NCI-H748 treated with DMSO at 0.1 percent for 48 hours (cell line): ENCODE results near the gene TBR1.

Source experiments
- DNase-seq: peaks from one replicate; lab custom pipeline; 2025; lab: John Stamatoyannopoulos, UW

Gene TBR1

DNA sequence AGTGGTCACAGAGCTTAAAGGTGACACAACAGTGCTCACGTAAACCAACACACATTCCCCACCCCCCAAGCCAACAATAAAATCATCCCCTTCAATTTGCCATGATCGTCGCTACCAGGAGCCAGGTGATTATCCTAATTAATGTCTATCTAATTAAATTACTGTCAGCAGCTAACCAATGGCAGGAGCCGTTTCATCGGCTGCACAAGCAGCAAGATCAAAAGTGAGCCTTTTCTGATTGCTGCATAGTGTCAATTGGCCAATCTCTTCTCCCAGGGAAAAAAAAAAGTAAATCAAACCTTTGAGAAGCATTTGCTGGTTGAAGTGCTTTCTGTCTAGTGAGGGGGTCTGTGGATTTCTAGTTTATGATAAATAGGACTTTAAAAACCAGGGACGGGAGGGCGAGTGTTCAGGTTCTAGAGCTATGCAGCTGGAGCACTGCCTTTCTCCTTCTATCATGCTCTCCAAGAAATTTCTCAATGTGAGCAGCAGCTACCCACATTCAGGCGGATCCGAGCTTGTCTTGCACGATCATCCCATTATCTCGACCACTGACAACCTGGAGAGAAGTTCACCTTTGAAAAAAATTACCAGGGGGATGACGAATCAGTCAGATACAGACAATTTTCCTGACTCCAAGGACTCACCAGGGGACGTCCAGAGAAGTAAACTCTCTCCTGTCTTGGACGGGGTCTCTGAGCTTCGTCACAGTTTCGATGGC is at the start of gene TBR1:
Gene TBR1, plus strand, starts transcription at position 311 of the 721 bp plus-strand sequence. Its CDS starts 114 bp downstream, at position 425.
- DNase-seq, result peak; percentile 66

DNA sequence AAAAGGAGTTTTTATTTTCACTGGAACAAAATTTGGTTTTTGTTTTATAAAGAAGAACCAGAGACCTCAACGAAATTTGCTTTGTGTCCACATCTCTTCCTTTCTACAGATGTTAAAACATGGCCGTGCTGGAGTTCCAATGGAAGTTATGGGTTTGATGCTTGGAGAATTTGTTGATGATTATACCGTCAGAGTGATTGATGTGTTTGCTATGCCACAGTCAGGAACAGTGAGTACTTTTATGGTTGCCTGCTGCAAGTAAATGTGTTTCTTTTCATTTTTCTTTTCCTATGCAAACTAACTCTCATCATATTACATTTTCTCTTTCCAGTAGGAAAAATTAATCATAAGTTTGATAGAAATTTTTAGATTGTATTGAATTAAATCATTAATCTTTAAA is 48.4 kb upstream of the TBR1 start:
- no peak for DNase-seq

DNA sequence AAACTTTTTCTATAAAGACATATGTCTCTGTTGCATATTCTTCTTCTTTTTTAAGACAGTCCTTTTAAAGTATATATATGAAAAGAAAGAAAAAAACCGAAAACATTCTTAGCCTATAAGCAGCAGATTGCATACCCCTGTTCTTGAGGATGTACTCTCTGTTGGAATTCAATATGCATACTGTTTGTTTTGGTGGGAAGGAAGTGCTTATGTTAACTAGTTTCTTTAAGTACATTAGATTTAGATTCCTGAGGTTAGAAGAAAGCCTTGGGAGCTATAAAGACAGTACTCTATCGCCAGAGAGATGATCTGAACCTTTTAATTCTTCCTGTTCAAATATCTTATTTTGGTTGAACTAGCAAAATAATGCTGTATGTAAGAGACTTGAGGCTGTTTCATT is 46.8 kb upstream of the TBR1 start:
- DNase-seq, result no peak

DNA sequence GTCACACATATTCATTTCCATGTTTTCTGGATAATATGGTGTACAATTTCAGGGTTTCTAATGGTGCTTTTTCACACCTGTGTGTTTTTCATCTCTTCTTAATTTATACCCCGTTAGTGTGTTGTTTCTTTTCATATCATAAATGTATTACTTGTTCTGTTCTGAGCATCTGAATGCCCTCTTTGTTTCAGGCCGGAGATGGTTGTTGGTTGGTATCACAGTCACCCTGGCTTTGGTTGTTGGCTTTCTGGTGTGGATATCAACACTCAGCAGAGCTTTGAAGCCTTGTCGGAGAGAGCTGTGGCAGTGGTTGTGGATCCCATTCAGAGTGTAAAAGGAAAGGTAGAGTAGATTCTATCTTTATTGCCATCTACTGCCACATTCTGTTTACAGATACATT is 45.1 kb upstream of the TBR1 start:
- DNase-seq, result no peak

DNA sequence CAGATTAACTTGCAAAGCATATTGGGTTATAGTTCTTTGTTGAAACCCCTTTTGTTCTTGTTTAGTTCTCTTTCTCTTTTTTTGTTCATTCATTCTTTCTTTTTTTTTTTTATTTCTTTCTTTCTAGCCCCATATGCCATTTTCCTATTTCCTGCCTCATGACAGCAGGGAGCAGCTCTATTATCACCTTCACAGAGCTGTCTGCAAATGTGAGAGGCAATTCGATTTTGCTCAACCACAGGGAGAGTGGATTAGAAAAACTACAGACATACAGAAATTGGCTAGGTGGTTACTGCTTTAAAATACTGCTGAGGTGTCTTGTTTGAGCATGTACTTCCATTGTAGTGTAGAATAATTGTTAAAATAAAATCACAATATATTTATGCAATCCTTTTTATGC is 44.2 kb upstream of the TBR1 start:
- no peak for DNase-seq

DNA sequence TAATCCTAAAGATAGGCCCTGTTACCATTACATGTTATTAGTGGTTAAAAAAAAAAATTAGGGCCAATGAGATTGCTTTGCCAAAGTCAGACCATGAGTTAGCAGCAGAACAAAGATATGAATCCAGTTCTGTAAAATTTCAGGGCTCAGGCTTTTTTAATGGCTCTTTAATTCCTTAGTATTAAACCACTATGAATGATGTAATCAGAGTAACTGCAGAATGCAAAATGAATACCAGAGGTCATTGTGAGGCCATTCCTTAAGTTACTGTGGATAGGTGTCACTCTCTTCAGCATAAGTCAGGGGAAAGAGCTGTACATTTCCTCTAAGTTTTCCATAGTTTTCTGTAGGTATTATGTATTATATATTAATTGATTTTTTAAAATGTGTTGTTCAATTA is 42.2 kb upstream of the TBR1 start:
- no peak for DNase-seq

DNA sequence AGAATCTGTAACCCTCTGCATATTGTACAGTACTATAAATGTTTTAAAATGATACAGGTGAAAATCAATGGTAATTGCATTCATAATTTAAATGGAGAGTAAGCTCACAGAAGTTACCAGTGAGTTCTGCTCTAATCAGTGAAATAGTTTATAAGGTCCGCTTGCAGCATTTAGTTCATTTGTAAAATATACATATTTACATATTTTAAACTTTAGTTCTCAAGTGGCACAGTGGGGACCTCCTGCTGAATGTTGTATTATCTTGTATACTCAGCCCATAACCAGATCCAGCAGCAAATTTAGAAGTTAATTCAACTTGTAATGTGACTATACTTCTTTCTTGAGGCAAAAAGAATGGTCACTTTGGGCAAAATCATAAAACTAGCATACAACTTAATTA is 41.7 kb upstream of the TBR1 start:
- DNase-seq, result no peak

DNA sequence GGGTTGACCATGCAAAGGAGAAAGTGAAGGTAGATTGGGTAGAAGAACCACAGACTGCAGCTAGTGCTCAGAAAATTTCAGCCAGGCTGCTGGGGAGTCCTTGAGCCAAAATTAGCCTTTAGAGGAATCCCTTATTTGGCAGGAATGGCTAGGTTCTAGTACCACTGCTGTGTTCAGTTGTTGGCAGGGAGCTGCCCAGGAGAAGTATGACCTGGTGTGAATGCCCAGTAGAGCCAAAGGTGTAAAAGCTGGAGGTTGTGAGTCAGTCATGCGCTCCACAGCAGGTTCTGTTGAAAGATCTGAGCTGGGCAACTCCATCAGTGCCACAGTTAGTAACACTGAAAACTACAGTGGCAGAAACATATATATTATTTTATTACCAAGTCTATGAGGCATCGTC is 36.4 kb upstream of the TBR1 start:
- no peak for DNase-seq

DNA sequence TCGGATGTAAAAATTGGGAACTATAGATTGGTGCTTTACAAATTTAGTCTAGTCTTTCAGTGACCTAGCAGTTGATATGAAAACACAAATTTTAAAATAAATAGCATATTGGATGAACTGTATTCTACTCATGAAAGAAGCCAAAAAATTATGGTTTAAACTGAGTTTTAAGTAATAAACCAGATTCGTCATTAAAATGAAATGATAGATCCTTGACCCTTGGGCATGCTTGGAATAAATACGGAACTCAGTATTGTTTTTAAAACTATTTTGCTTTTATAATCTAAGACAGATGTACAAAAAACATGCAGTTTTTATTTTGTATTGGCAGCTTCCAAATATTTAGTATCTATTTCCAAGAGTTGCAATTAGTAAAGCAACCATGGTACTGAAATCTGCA is 34.6 kb upstream of the TBR1 start:
- DNase-seq, result no peak

DNA sequence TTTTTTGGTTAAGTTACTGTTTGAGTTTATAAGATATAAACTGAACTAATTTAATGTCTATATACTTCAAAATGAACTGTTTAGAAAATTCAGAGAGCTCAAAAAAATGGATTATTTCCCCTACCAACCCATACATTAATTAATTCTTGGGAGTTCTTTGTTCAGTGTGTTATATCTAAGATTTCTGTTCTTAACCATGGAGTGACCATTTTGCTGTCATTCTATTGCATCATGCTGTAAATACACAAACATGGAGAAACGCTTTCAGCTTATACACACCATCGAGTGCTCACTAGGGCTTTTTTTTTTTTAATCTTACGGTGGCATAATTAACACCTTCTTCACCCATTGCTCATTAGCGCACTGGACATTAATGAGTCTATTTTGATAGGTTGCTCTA is 33.4 kb upstream of the TBR1 start:
- no peak for DNase-seq

DNA sequence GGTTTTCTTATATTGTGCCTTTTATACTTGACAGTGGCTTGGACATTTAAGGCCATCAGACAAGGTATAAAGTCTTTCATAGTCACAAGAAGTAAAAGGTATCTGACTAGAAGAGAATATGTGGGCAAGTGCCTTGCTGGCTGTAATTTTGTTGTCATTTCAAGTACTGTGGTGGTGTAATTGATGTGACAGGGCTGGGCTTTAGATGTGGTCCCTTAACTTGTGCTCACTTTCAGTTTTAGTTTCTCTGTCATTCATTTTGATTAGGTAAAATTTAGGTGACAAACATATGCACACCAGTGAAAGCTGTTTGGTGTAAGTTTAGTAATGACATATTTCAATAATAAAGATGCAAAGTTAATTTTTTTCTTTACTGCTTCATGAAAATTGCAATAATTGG is 31.2 kb upstream of the TBR1 start:
- DNase-seq, result no peak

DNA sequence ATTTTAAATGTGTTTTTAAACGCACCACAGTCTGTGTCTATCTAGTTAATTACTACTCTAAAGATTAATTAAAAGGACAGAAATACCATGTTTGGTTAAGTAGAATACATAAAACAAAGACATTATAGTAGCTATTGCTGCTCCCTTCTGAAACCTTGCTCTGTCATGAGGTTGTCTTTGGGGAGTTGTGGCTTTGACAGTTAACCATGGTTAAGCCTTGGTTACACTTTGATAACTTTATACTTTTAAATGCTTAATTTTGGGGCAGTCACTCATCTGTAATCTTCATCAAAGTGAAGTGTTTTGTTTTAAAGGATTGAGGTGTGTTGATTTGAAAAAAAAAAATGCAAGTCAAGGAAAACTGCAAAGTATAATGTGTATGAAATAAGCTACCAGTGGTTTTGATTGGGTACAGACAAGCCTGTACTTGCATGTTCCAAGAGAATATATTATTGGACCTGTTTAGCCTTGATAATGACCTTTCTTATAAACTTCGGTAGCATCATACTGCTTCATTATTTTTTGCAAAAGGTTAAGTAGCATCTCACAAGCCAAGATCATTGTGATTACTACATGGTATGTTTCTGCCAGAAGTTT is 29.8 kb upstream of the TBR1 start:
- DNase-seq, result no peak

DNA sequence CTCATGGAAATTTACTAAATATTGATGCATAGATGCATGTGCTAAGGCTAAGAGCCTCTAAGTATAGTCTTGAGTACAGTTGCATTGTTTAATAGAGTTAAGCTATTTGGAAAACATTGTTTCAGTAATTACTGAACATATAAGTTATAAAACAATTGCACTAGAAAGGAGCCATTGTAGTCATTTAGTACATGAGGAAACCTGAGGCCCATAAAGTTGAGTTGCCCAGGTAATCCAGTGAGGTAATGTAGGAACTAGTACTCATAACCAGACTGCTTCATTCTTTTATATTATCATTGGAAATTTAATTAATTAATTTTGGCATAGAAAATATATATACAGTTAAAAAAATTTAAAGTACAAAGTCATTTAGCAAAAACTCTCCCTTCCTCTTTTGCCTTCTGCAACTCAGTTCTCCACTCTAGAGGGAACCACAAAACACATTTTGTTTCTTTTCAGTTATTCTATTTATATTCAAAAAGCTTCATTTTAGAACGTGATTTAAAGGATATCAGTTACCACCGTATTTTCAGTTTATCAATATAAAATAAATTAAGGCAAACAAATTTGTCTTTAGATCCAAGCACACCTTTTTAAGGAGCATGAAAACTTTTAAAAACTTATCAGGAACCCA is 27.8 kb upstream of the TBR1 start:
- DNase-seq, result no peak

DNA sequence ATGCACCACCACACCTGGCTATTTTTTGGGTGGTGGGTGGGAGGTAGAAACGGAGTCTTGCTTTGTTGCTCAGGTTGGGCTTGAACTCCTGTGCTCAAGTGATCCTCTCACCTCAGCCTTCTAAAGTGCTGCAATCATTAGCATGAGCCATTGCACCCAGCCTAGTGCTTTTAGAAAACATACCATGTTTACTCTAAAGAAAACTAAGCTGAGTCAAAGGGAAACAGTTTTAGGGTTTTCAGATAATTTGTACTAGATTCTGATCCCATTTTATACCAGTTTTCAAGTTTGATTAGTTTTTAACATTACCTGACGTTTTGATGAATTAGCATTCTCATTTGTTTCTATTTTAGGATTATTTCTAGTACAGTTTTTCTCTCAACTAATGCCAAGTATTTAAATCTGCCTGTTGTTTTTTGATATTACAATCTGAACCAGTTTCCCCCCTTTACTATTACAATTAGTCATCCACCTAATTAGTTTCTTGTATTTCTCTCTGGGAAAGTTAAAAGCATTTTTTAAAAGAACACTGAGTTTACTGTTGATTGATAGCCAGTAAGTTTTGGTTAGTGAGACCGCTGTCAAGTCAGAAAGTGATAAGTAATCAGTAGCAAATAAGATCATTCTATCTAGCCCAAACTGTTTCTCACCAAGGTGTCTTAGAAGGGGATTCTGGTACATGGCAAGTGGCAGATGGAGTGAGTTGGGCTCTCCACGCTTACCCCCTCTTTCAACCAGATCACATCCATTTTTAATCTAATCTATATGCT is 24.2 kb upstream of the TBR1 start:
- no peak for DNase-seq

DNA sequence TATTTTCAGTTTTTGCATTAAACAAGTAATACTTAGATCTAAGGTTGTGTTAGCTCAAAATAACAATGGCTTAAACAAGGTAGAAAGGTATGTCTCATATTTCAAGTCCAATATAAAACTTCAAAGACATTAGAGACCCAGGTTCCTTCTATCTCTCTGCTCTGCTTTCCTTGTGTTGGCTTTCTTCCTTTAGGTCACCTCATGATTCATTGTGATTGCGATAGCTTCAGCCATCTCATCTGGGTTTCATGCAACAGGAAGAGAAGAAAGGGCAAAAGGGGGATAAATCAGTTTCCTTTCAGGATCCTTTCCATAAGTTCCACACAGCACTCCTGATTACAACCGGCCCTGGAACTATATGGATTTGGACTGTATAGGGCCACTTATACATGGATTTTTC is 16.0 kb upstream of the TBR1 start:
- DNase-seq, result no peak

DNA sequence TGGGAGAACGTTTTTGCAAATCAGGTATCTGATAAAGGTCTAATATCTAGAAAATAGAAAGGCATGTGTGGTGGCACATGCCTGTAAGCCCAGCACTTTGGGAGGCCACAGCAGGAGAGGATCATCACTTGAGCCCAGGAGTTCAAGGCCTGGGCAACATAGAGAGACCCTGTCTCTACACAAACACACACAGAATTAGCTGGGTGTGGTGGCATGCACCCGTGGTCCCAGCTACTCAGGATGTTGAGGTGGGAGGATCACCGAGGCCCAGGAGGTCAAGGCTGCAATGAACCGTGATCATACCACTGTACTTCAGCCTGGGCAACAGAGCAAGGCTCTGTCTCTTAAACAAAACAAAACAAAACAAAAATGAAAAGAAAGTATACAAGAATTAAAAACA is 13.8 kb upstream of the TBR1 start:
- no peak for DNase-seq

DNA sequence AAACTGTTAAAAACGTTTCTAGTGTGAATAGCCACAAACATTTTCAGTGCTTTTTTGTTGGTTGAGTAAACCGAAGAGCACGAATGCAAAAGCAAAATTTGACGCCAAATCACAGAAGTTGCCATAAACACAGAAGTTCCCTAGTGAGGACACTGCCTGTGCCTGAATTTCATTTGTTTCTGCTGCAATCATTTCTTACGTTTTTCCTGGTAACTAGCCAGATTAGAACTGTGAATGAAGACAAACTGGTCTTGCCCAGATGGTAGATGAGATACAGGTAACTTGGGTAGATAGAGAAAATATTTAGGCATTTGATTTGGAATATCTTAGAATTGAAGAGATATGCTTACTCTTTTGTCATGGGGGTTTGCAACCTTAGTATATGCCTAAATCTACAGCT is 9.8 kb upstream of the TBR1 start:
- DNase-seq, result no peak

DNA sequence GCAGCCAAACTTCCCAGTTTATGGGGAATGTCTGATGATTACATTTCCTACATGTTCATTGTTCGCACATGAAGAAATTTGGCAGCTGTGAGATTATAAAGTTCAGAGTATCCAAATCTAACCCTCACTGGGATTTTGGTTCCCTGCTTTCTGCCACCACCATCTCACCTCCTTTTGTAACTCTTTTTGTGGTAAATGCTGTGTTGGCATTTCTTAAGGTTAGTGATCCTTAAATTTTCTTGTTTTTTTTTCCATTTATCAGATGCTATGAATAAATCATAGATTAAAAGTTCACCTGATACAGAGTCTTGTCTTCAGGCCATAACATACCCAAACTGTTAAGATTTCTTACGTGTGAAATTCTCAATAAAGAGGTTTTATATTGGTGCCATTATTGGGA is 8.5 kb upstream of the TBR1 start:
- DNase-seq, result no peak

DNA sequence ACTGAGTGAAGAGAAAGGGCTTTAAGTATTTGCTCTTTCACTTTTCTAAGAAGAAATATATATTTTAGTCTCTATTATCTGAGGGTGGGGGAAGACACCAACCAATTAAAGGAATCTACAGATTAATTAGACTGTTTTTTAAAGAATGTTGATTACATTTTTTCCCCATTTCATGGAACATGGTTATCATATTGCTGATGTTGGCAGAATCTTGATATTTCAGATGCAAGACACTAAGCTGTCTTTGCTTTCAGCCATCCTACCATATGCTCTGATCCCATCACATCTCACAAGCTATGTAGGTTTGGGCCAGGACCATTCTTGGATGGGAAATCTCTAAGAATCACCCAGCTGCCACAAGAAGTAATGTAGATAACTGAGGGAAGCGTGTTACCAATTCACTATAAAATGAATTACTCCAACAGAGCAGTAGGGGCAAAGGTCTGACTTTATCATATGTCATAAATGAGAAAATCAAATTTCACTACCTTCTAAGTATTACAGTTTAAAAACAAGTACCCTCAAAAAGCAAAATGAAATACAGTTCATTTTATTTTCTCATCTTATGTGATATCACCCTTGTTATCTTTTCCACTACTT is 6.7 kb upstream of the TBR1 start:
- no peak for DNase-seq

DNA sequence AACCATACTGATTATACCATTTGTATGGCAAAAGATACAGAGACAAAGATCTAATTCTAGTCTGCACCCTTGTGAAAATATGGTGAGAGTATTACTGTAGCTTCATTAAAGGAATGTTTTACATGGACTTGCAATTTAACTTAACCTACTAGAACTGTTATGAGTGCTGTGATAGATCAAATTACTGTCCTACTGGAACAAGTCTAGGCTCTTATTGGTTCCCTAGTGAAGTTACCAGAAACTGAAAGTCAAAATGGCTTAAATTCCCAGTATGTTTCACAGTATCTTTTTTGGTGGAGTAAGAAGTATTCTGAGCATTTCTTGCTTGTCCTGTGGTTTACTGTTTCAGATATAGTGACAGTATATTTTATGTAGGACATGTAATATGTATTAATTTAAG is 3.8 kb upstream of the TBR1 start:
- no peak for DNase-seq

DNA sequence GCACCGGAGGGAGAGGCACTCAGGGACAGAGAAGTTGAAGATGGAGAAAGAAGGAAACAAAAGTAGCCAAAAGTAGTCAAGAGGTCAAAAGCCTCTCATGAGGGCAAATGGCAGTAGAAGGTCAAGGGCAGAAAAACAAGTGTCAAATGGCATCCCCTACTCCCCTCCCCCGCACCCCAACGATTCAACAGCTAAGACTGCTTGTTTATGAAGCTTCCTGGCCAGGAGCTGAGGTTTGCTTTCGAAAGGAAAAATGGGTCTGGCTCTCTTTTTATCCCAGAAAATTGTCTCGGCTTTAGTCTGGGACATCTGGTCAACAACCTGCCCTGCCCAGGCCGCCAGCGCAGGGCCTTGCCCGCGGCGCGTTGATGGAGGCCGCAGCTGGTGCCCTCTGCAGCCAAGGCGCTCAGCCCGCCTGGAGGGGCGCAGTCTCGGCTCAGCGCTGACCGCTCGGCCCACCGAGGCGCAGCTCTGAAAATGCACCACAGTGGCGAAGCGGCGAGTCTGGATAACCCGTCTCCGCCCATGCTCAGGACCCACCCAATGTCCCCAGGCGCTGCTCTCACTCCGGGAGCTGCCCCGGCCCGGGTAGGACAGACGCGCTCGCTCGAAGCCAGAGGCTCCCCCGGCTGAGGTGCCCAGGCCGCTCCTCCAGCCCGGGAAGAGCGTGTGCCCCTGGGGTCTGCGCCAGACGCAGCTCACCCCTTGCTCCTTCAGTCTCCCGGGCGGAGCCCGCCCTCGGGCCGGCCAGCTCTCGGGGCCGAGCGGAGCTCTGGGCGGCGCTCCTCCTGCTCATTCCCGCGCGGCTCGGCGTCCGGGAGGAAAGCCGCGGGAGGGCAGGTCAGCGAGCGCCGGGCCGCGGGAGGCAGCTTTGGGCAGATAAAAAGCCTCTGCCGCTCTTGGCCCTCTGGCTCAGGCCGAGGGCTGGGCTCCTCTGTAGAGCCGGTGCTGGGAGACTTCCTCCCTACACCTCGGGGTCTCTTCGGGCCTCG is 1.8 kb upstream of the TBR1 start:
- DNase-seq, result peak; percentile 47
